DMS79 (cell line): ENCODE data around the gene ABHD6.
"Not testable (repeated sequence)": the region's sequence is repeated elsewhere in the genome, so short reads cannot be mapped to it uniquely, and the experiment has no call there.

Experiments used
- DNase-seq: peaks from one replicate; lab custom pipeline; 2025; lab: John Stamatoyannopoulos, UW

The ABHD6 gene

GRCh38 chr3:58237238-58237940 is at the start of gene ABHD6:
Gene ABHD6 (plus strand): TSS chr3:58237792. CDS start chr3:58256587, 18,795 bp downstream.
- DNase-seq = no peak

GRCh38 chr3:58188173-58188564 is 49.4 kb upstream of the ABHD6 start:
- DNase-seq = no peak

GRCh38 chr3:58188921-58189451 is 48.6 kb upstream of the ABHD6 start:
- DNase-seq = no peak

- DNase-seq = no peak
These were observed 47.9 kb upstream of the ABHD6 start for GRCh38 chr3:58189691-58190090.

- DNase-seq = no peak
These were observed 47.3 kb upstream of the ABHD6 start for GRCh38 chr3:58190291-58190690.

GRCh38 chr3:58190882-58191281 is 46.7 kb upstream of the ABHD6 start:
- no peak for DNase-seq

GRCh38 chr3:58191361-58191991 is 46.1 kb upstream of the ABHD6 start:
- DNase-seq = no peak

GRCh38 chr3:58192069-58192468 is 45.5 kb upstream of the ABHD6 start:
- no peak for DNase-seq

GRCh38 chr3:58193682-58194407 is 43.7 kb upstream of the ABHD6 start:
- no peak for DNase-seq

- DNase-seq = no peak
These were observed 40.0 kb upstream of the ABHD6 start for GRCh38 chr3:58197588-58197987.

- DNase-seq = no peak
These were observed 39.2 kb upstream of the ABHD6 start for GRCh38 chr3:58198362-58198761.

GRCh38 chr3:58198804-58199203 is 38.8 kb upstream of the ABHD6 start:
- DNase-seq = no peak

- DNase-seq = no peak
These were observed 37.4 kb upstream of the ABHD6 start for GRCh38 chr3:58200121-58200709.

GRCh38 chr3:58200846-58201355 is 36.7 kb upstream of the ABHD6 start:
- no peak for DNase-seq

- DNase-seq = not testable (repeated sequence)
These were observed 36.1 kb upstream of the ABHD6 start for GRCh38 chr3:58201451-58201850.

- DNase-seq = no peak
These were observed 34.7 kb upstream of the ABHD6 start for GRCh38 chr3:58202917-58203360.

- no peak for DNase-seq
These were observed 34.1 kb upstream of the ABHD6 start for GRCh38 chr3:58203541-58203940.

GRCh38 chr3:58204720-58205119 is 32.9 kb upstream of the ABHD6 start:
- no peak for DNase-seq

- DNase-seq = no peak
These were observed 31.6 kb upstream of the ABHD6 start for GRCh38 chr3:58205981-58206380.

- no peak for DNase-seq
These were observed 31.1 kb upstream of the ABHD6 start for GRCh38 chr3:58206406-58207011.

- no peak for DNase-seq
These were observed 29.6 kb upstream of the ABHD6 start for GRCh38 chr3:58207954-58208353.

- no peak for DNase-seq
These were observed 27.7 kb upstream of the ABHD6 start for GRCh38 chr3:58209933-58210332.
